Mucosa of descending colon (tissue), 3 donors: ENCODE data around the gene MTO1. TPM values are rescaled to one million over a fixed set of nuclear protein-coding genes. Genes with fewer than 3 reads are reported as not detected.

ENCODE experiments used
- ATAC-seq: fragments of 200-7000 bp; cut with Tn5 transposase; one replicate; pipeline ENCODE4 v1.9.1; 2020; ENCODE audit warnings: mild to moderate bottlenecking, moderate library complexity
- DNase-seq, 3 donors: peaks; one replicate each; pipeline ENCODE4 v3.0.0-alpha.2; 2020
- H3K36me3 ChIP-seq: fragments of 200-600 bp; one replicate; pipeline ENCODE4 v1.8.0; 2021; ENCODE audit warnings: low read depth, mild to moderate bottlenecking
- H3K4me1 ChIP-seq: fragments of 200-600 bp; one replicate; pipeline ENCODE4 v1.8.0; 2021; ENCODE audit warnings: low read depth, mild to moderate bottlenecking
- H3K4me3 ChIP-seq: fragments of 200-600 bp; one replicate; pipeline ENCODE4 v1.8.0; 2021; ENCODE audit warnings: mild to moderate bottlenecking
- H3K9me3 ChIP-seq: fragments of 200-600 bp; one replicate; pipeline ENCODE4 v1.8.0; 2021; ENCODE audit warnings: mild to moderate bottlenecking
- CTCF ChIP-seq: fragments of 200-600 bp; IDR thresholded peaks from one replicate; pipeline ENCODE4 v1.8.0; 2022; ENCODE audit warnings: antibody characterized with exemption, mild to moderate bottlenecking
- intact Hi-C, 2 donors: fragments of 100-400 bp; cut with DNase I in 1 of 2; cut with micrococcal nuclease in 1 of 2; formaldehyde crosslinking; loops; one replicate each; pipeline versions ENCODE4 v1.11.0 to v1.11.1; 2022; cut with DNase I, micrococcal nuclease
- total RNA-seq, 3 donors: library from RNA; stranded (reverse); fragmentation: NEBNext Ultra II Directional in 2 of 3; extraction: Animal tissue kit (Norgen Biotek cat#: 25700) in 2 of 3; gene quantifications; one replicate each; pipeline versions ENCODE4 v1.2.1 to v1.2.4, GENCODE V29; 2021 to 2023
- donor health status: DM: no; HTN: no; CAD: no; lungs with moderate emphysema.
- donor health status: DM: no; HTN: no; CAD: no.
- donor health status: DM: no; HTN: yes; CAD: no.

The MTO1 gene
- total RNA-seq, 3 donors from 2014 or later: 21.5 to 36.4 (median 31.9) TPM

DNA sequence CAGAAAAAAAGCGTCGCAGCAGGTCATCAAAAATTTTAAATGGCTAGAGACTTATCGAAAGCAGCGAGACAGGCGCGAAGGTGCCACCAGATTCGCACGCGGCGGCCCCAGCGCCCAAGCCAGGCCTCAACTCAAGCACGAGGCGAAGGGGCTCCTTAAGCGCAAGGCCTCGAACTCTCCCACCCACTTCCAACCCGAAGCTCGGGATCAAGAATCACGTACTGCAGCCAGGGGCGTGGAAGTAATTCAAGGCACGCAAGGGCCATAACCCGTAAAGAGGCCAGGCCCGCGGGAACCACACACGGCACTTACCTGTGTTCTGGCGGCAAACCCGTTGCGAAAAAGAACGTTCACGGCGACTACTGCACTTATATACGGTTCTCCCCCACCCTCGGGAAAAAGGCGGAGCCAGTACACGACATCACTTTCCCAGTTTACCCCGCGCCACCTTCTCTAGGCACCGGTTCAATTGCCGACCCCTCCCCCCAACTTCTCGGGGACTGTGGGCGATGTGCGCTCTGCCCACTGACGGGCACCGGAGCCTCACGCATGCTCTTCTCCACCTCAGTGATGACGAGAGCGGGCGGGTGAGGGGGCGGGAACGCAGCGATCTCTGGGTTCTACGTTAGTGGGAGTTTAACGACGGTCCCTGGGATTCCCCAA, 59.3 kb downstream of the MTO1 start, which contains the start of gene EEF1A1:
EEF1A1 (minus strand) TSS at position 345 of the 663 bp plus-strand sequence. CDS start 1,006 bp downstream, outside the sequence.
- no peak for TF ChIP-seq CTCF
- intact Hi-C loops: no loop called here
- H3K4me3 ChIP-seq: peak within 1 kb of the TSS; percentile 94
- H3K36me3 ChIP-seq: peaks cover 4% of the 10 kb centered on the region
- peaks cover 22% of the 10 kb centered on the region for H3K4me1 ChIP-seq
- peak; percentile 87 for ATAC-seq
- DNase-seq: peak; percentile 99 to 100 (median 100)
- H3K9me3 ChIP-seq: no peaks in the 10 kb centered on the region

GRCh38 chr6:73521351-73521985, 59.9 kb downstream of the MTO1 start:
- H3K36me3 ChIP-seq: peaks cover 4% of the 10 kb centered on the region
- intact Hi-C loops: no loop called here
- H3K4me1 ChIP-seq: peaks cover 22% of the 10 kb centered on the region
- DNase-seq (peak in 2 of 3 donors; percentile 89 to 92), ATAC-seq (peak; percentile 62)
- no peak for TF ChIP-seq CTCF
- H3K4me3 ChIP-seq: peak overlapping the region; percentile 94
- H3K9me3 ChIP-seq: no peaks in the 10 kb centered on the region

GRCh38 chr6:73523434-73524123, 62.0 kb downstream of the MTO1 start:
- H3K4me1 ChIP-seq: peaks cover 15% of the 10 kb centered on the region
- H3K36me3 ChIP-seq: peaks cover 4% of the 10 kb centered on the region
- H3K9me3 ChIP-seq: no peaks in the 10 kb centered on the region
- DNase-seq (peak; percentile 83 to 90 (median 88)), ATAC-seq (peak; percentile 51)
- H3K4me3 ChIP-seq: peak overlapping the region; percentile 40
- TF ChIP-seq CTCF: no peak
- intact Hi-C loops: no loop called here

GRCh38 chr6:73525546-73526330, 64.2 kb downstream of the MTO1 start:
- H3K9me3 ChIP-seq: no peaks in the 10 kb centered on the region
- DNase-seq: no peak
- intact Hi-C loops: no loop called here
- no peak overlapping the region for H3K4me3 ChIP-seq
- TF ChIP-seq CTCF: no peak
- peaks cover 4% of the 10 kb centered on the region for H3K36me3 ChIP-seq
- peaks cover 8% of the 10 kb centered on the region for H3K4me1 ChIP-seq
- ATAC-seq: no peak

DNA sequence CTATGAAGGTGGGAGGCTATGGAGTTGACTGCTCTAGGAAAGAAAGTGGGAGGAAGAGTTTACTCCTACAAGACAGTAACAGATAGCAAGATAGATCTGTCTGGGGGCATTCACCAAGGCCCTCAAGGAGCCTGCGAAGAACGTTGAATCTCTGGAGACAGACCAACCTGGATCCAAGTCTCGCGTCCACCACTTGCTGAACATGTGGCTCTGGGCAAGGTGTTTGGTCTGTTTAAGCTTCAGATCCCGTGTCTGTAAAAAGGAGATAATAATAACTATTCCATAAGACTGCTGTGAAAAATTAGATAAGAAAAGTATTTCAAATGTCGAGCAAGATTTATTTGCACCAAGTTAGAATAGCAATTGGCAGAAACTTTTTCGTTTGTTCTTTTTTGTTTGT, 67.4 kb downstream of the MTO1 start:
- H3K4me1 ChIP-seq: no peaks in the 10 kb centered on the region
- H3K4me3 ChIP-seq: no peak overlapping the region
- no peaks in the 10 kb centered on the region for H3K9me3 ChIP-seq
- H3K36me3 ChIP-seq: no peaks in the 10 kb centered on the region
- DNase-seq (no peak), ATAC-seq (no peak)
- no peak for TF ChIP-seq CTCF
- intact Hi-C loops: no loop called here
